Measurements from ENCODE around the gene ANKK1.

ANKK1 gene

GRCh38 chr11:113378692-113379091 is 8.9 kb upstream of the ANKK1 start:
- no peak for DNase-seq (ENCODE audit: low read depth in 2 of 2)

GRCh38 chr11:113382121-113382520 is 5.5 kb upstream of the ANKK1 start:
- no peak for DNase-seq (ENCODE audit: low read depth in 2 of 2)

- DNase-seq (ENCODE audit: low read depth in 2 of 2): no peak
Observed at GRCh38 chr11:113384551-113384950, 3.0 kb upstream of the ANKK1 start.

GRCh38 chr11:113385749-113386148 is 1.8 kb upstream of the ANKK1 start:
- DNase-seq (ENCODE audit: low read depth in 2 of 2): no peak

- no peak for DNase-seq (ENCODE audit: low read depth in 2 of 2)
Observed at GRCh38 chr11:113386866-113387265, 713 bp upstream of the ANKK1 start.

- no peak for DNase-seq (ENCODE audit: low read depth in 2 of 2)
Observed at GRCh38 chr11:113389272-113389671, 1.7 kb downstream of the ANKK1 start.

GRCh38 chr11:113392236-113392921 is 4.8 kb downstream of the ANKK1 start:
- no peak for DNase-seq (ENCODE audit: low read depth in 2 of 2)

DNA sequence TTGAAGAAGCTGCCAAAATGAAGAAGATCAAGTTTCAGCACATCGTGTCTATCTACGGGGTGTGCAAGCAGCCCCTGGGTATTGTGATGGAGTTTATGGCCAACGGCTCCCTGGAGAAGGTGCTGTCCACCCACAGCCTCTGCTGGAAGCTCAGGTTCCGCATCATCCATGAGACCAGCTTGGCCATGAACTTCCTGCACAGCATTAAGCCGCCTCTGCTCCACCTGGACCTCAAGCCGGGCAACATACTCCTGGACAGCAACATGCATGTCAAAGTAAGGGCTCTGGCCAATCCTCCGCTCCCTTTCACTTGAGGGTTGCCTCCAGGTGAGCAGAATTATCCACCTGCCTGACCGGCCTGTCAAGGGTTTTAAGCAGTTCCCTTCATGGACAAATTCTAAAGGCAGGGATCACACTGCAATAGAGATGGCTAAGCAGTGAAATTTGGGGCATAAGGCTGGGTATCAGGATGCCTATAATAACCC is 6.0 kb downstream of the ANKK1 start:
- DNase-seq (ENCODE audit: low read depth in 2 of 2): no peak

- no peak for DNase-seq (ENCODE audit: low read depth in 2 of 2)
Observed at GRCh38 chr11:113394919-113395318, 7.3 kb downstream of the ANKK1 start.

DNA sequence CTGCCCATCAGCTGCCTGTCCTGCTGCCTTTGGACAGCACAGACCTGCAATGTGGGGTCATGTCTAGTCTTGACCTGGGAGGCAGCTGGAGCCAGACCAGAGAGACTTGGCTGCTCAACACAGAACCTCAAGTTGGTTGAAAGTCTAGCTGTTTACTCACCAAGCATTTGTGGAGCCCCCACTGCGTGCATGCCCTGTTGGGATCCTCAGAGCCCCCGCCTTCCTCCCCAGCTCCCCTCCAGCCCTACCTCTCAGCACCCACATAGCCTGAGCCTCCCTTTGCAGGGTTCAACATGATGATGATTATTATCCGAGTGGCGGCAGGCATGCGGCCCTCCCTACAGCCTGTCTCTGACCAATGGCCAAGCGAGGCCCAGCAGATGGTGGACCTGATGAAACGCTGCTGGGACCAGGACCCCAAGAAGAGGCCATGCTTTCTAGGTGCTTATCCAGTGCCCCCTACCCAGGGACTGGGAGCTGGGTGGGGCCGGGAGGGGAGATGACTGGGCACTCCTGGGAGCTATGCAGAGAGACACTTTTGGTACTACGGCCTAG is 8.3 kb downstream of the ANKK1 start:
- DNase-seq (ENCODE audit: low read depth in 2 of 2): no peak

DNA sequence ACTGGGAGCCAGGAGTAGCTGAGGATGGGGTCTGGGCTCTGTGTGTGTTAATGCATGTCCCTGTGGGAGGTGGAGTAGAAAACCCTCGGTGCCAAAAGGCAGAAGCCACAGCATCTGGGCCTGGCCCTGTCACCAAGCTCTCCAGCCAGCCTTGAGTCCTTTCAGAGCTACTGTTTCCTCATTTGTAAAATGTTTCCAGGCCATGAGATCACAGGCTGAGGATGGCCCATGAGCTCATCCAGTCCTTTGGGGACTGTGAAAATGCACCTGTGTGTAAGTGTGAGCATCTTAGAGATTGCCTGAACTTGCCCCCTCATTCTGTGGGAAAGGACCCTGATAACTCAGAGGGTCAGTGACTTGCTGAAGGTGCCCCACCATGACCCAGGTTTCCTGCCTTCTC is 9.1 kb downstream of the ANKK1 start:
- no peak for DNase-seq (ENCODE audit: low read depth in 2 of 2)

- DNase-seq (ENCODE audit: low read depth in 2 of 2): no peak
Observed at GRCh38 chr11:113397212-113397611, 9.6 kb downstream of the ANKK1 start.

DNA sequence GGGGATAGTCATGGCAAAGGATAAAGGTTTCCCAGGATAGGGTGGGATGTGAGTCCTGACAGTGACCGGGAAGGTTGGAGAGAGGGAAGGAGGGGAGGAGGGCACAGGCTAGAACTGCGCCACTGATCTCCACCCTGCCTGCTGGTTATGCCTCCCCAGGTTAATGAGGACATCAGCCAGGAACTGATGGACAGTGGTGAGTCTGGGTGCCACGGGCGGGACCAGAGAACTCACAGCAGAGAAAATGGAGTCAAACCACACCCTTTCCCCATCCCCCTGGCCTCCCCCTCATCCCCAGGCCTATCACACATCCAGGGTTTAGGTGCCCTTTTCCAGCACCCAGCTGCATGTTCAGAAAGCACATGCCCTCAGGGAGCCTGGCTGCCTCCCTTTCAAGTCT is 10.2 kb downstream of the ANKK1 start:
- DNase-seq (ENCODE audit: low read depth in 2 of 2): no peak

GRCh38 chr11:113398669-113399430 is 11.3 kb downstream of the ANKK1 start:
- no peak for DNase-seq (ENCODE audit: low read depth in 2 of 2)

DNA sequence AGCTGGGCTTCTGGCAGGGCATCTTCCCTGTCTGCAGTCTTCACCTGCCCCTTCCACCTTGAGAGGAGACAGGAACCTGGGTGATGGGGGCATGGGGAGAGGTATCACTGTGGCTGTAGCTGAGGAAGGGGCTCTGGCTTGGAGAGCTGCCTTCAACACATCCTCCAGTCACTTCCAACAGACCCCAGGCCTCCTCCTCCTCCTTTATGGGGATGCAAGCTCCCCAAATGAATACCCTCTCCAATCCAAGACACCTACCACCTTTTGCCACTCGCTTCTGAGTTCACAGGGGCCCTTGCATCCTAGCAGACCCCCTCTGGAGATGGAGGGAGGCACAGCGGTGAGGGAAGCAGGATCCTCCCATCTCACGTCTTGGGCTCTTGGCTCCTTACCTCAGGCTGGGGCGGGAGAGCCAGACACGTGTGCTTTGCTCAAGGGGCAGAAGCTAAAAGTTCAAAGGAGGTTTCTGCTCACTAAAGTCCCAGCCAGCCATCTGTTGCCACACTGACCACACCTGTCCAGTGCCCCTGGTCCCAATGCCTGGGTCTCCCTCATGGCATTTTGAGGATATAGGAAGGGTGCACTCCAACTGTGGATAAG is 13.2 kb downstream of the ANKK1 start:
- DNase-seq (ENCODE audit: low read depth in 2 of 2): no peak

DNA sequence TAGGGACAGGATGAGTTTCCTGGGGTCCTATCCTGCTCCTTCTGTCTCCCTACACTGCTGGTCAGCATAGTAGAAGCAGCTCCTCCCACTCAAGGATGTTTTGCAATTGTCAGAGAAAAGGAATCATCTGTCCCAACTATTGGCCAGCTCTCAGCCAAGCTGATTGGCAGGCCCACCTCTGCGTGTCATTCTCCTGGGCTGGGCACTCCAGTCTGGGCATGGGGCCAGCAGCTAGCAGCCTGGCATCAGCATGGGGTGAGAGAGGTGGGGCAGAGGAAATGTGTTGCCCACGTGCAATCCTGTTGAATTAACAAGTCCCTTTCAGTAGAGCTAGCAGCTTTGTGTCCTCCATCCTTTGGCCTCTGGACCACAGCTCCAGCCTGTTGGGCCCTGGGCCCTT is 14.1 kb downstream of the ANKK1 start:
- no peak for DNase-seq (ENCODE audit: low read depth in 2 of 2)

- DNase-seq (ENCODE audit: low read depth in 2 of 2): no peak
Observed at GRCh38 chr11:113404859-113405430, 17.4 kb downstream of the ANKK1 start.

GRCh38 chr11:113405724-113406478 is 18.3 kb downstream of the ANKK1 start:
- no peak for DNase-seq (ENCODE audit: low read depth in 2 of 2)

DNA sequence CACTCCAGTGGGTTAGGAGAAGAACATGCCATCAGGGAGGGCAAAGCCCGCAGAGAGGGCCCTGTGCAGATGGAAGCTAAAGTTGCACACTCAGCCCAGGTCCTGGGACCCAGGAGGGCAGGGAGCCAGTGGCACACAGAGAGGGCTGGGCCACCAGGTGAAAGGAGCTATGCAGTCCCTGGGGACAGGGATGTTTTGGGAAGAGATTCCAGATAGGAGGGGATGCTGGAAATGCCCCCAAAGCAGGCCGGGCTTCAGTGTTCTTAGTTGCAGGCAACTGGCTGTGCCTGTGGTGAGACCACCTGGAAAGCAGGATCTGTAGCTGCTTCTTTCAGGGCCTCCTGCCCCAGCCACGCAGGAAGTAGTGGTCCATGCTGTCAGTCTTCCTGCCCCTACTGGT is 19.6 kb downstream of the ANKK1 start:
- DNase-seq (ENCODE audit: low read depth in 2 of 2): no peak

GRCh38 chr11:113408206-113408605 is 20.6 kb downstream of the ANKK1 start:
- DNase-seq (ENCODE audit: low read depth in 2 of 2): no peak

GRCh38 chr11:113408887-113409286 is 21.3 kb downstream of the ANKK1 start:
- DNase-seq (ENCODE audit: low read depth in 2 of 2): no peak

GRCh38 chr11:113409526-113409925 is 21.9 kb downstream of the ANKK1 start:
- DNase-seq (ENCODE audit: low read depth in 2 of 2): no peak
